HL-60 (cell line): ENCODE results near the gene CATSPERD.

Source experiments
- DNase-seq, 2 experiments: peaks; one replicate each; pipeline ENCODE4 v3.0.0-alpha.2; 2010 to 2020; ENCODE audit warnings: low read depth in 1 of 2, low spot score in 1 of 2
- H3K27ac ChIP-seq: fragments of 250-450 bp; sonication (Bioruptor Pico); replicated peaks from 2 replicates; pipeline ENCODE4 v1.5.1; 2020; ENCODE audit warnings: mild to moderate bottlenecking, moderate library complexity
- H3K27me3 ChIP-seq: fragments of 250-450 bp; sonication (Bioruptor Pico); 2 replicates; pipeline ENCODE4 v1.5.1; 2021; ENCODE audit warnings: mild to moderate bottlenecking, moderate library complexity; ENCODE audit not compliant: insufficient read depth, poor library complexity, severe bottlenecking
- H3K4me3 ChIP-seq: replicated peaks from 2 replicates; pipeline ENCODE4 v1.5.1; 2011; ENCODE audit warnings: mild to moderate bottlenecking, control low read depth, low read length; ENCODE audit not compliant: insufficient read depth
- GABPA ChIP-seq: IDR thresholded peaks from 2 replicates; pipeline ENCODE4 v1.6.1; 2012; ENCODE audit warnings: low read depth
- POLR2AphosphoS5 ChIP-seq: IDR thresholded peaks from 2 replicates; pipeline ENCODE4 v1.6.1; 2012; ENCODE audit warnings: low read depth
- REST ChIP-seq: IDR thresholded peaks from 2 replicates; pipeline ENCODE4 v1.6.1; 2012; ENCODE audit warnings: low read depth; ENCODE audit not compliant: insufficient replicate concordance
- SPI1 ChIP-seq: IDR thresholded peaks from 2 replicates; pipeline ENCODE4 v1.6.1; 2012; ENCODE audit warnings: low read depth, mild to moderate bottlenecking, borderline replicate concordance
- TF ChIP-seq, protein P1 (sequence below): IDR thresholded peaks from one replicate; pipeline ENCODE4 v1.5.1; 2011; ENCODE audit warnings: low read length, control low read depth, inconsistent platforms; ENCODE audit not compliant: insufficient read depth

Gene CATSPERD

DNA sequence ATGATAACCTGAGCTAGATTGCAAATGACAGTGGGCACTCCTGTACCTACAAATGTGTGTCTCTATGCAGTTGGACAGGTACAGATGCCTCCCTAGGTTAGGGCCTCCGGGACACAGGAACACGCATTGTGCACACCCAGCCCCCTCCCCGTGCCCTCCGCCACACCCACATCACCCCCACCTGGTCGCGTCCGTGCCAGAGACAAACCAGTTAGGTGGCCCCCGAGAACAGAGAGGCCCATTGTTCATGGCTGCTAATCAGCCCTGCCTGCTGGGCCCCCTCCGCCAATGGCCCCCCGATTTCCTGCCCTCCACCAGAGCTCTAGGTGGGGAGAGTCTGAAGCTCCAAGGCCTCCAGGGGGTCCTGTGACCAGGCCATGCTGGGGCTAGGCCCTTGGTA, 98.2 kb downstream of the CATSPERD start:
- DNase-seq, result no peak
- Histone ChIP-seq H3K27me3 (peaks cover 6% of the 10 kb centered on the region), H3K4me3 (no peak overlapping the region), H3K27ac (no peak overlapping the region)
- TF ChIP-seq POLR2AphosphoS5, result no peak
- TF ChIP-seq REST, result no peak
- TF ChIP-seq, protein P1, sequence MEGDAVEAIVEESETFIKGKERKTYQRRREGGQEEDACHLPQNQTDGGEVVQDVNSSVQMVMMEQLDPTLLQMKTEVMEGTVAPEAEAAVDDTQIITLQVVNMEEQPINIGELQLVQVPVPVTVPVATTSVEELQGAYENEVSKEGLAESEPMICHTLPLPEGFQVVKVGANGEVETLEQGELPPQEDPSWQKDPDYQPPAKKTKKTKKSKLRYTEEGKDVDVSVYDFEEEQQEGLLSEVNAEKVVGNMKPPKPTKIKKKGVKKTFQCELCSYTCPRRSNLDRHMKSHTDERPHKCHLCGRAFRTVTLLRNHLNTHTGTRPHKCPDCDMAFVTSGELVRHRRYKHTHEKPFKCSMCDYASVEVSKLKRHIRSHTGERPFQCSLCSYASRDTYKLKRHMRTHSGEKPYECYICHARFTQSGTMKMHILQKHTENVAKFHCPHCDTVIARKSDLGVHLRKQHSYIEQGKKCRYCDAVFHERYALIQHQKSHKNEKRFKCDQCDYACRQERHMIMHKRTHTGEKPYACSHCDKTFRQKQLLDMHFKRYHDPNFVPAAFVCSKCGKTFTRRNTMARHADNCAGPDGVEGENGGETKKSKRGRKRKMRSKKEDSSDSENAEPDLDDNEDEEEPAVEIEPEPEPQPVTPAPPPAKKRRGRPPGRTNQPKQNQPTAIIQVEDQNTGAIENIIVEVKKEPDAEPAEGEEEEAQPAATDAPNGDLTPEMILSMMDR, result no peak
- no peak for TF ChIP-seq SPI1
- TF ChIP-seq GABPA, result no peak

DNA sequence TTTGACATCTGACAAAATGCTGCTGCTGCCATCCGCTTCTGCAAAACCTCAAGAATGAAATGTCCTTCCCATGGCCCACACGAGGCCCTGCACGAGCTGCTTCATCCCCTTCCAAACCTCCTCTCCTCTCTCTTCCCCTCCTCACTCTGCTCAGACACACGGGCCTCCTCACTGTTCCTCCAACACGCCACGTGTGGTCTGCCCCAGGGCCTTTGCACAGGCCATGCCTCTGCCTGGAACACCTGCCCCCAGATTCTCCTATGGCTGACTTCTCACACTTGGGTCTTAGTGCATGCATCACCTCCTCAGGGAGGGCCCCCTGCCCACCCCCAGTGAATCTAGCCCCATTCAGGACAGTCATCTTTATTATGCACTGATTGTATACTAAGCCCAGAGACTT, 100.3 kb downstream of the CATSPERD start:
- Histone ChIP-seq H3K27ac (no peak overlapping the region), H3K27me3 (peaks cover 3% of the 10 kb centered on the region), H3K4me3 (no peak overlapping the region)
- DNase-seq, result no peak
- TF ChIP-seq REST (no peak), POLR2AphosphoS5 (no peak), SPI1 (no peak), GABPA (no peak)
- TF ChIP-seq, protein P1, result no peak

DNA sequence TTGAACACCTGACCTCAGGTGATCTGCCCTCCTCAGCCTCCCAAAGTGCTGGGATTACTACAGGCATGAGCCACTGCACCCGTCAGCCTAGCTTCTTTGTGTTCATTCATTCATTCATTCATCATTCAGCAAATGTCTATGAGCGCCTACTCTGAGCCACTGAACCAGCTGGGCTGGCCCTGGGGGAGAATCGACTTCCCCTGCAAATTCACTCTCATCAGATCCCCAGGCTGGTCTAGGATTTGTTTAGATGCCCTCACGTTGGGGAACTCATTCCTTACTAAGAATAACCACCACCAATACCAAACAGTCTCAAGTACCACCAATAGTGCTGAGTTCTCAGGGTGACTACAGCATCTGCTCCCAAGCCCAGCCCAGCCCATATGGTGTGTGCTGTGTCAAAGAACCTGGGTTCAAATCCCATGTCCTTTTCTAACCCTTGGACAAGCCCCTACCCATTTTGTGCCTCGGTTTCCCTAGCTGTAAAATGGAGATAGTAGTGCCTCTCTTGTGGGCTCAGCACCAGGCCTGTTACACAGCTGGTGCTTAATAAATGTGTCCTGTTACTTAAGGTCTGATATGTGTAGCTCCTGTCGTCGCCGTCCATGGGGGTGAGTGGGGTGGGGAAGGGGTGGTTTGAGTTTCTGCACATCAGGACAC, 101.2 kb downstream of the CATSPERD start:
- DNase-seq, result no peak
- Histone ChIP-seq H3K4me3 (no peak overlapping the region), H3K27me3 (peaks cover 1% of the 10 kb centered on the region), H3K27ac (no peak overlapping the region)
- TF ChIP-seq REST, result no peak
- TF ChIP-seq, protein P1, result no peak
- TF ChIP-seq POLR2AphosphoS5, result no peak
- no peak for TF ChIP-seq GABPA
- TF ChIP-seq SPI1, result no peak
